HepG2 (cell line): Measurements from ENCODE around the gene SYN1. TPM values are rescaled to one million over a fixed set of nuclear protein-coding genes. Genes with fewer than 3 reads are reported as not detected.
A peak's percentile ranks its signal among the peaks of the same experiment; 100 is the strongest.

Experiments
- AGO1 ChIP-seq: fragments of 200-400 bp; formaldehyde crosslinking; IDR thresholded peaks from 2 replicates; pipeline ENCODE4 v1.6.1; 2017; ENCODE audit warnings: mild to moderate bottlenecking, low read depth, low read length, moderate library complexity; ENCODE audit not compliant: poor library complexity, severe bottlenecking
- AKAP8 ChIP-seq: sonication (generic); formaldehyde crosslinking; IDR thresholded peaks from 2 replicates; pipeline ENCODE4 v1.5.1; 2020; ENCODE audit warnings: mild to moderate bottlenecking, missing genetic modification reagents
- ASH2L ChIP-seq: fragments of 300-600, 200-600 bp; sonication (generic); IDR thresholded peaks from 2 replicates; pipeline ENCODE4 v1.7.0; 2017; ENCODE audit warnings: low read depth, mild to moderate bottlenecking, moderate library complexity, mixed read lengths, low read length; ENCODE audit not compliant: insufficient read length
- DPF2 ChIP-seq: sonication (generic); formaldehyde crosslinking; IDR thresholded peaks from 2 replicates; pipeline ENCODE4 v1.4.0; 2020; ENCODE audit warnings: mild to moderate bottlenecking, low read depth, missing genetic modification reagents, borderline replicate concordance
- GATA4 ChIP-seq: sonication (generic); IDR thresholded peaks from 2 replicates; pipeline ENCODE4 v1.6.1; 2016; ENCODE audit warnings: antibody characterized with exemption, low read depth, borderline replicate concordance
- MXI1 ChIP-seq: IDR thresholded peaks from 3 replicates; pipeline ENCODE4 v1.6.1; 2012; ENCODE audit warnings: low read depth, low read length, inconsistent platforms, borderline replicate concordance
- RBFOX2 ChIP-seq: fragments of 200-400 bp; formaldehyde crosslinking; IDR thresholded peaks from 2 replicates; pipeline ENCODE4 v1.6.1; 2017; ENCODE audit warnings: low read depth, mild to moderate bottlenecking, low read length
- SP1 ChIP-seq, 2 experiments: fragments of 450-650 bp in 1 of 2; sonication (generic) in 1 of 2; formaldehyde crosslinking in 1 of 2; IDR thresholded peaks; 2 replicates each; pipeline versions ENCODE4 v1.4.0 to v1.6.1; 2016 to 2020; ENCODE audit warnings: missing genetic modification reagents in 1 of 2
- TAF1 ChIP-seq: sonication (generic); formaldehyde crosslinking; IDR thresholded peaks from 2 replicates; pipeline ENCODE4 v1.4.0; 2020; ENCODE audit warnings: missing genetic modification reagents
- TOE1 ChIP-seq: sonication (generic); formaldehyde crosslinking; IDR thresholded peaks from 2 replicates; pipeline ENCODE4 v1.4.0; 2020; ENCODE audit warnings: mild to moderate bottlenecking, missing genetic modification reagents
- ZNF17 ChIP-seq: sonication (generic); formaldehyde crosslinking; IDR thresholded peaks from 2 replicates; pipeline ENCODE4 v1.5.0; 2020; ENCODE audit warnings: mild to moderate bottlenecking, missing genetic modification reagents
- ZNF230 ChIP-seq: sonication (generic); formaldehyde crosslinking; IDR thresholded peaks from 2 replicates; pipeline ENCODE4 v1.4.0; 2020; ENCODE audit warnings: mild to moderate bottlenecking, missing genetic modification reagents
- ZNF3 ChIP-seq: IDR thresholded peaks from 2 replicates; pipeline ENCODE4 v1.7.0; 2017; ENCODE audit warnings: inconsistent platforms
- ZNF720 ChIP-seq: sonication (generic); formaldehyde crosslinking; IDR thresholded peaks from 2 replicates; pipeline ENCODE4 v1.4.0; 2020; ENCODE audit warnings: missing genetic modification reagents
- ZSCAN22 ChIP-seq: sonication (generic); formaldehyde crosslinking; IDR thresholded peaks from 2 replicates; pipeline ENCODE4 v1.4.0; 2020; ENCODE audit warnings: mild to moderate bottlenecking, missing genetic modification reagents
- polyA plus RNA-seq, 8 experiments: library from polyadenylated mRNA; depleted of rRNA in 3 of 8; stranded (reverse) in 7 of 8; unstranded in 1 of 8; fragments of >200 nt; fragmentation: Illumina TruSeq in 4 of 8; extraction: Trizol in 4 of 8; gene quantifications; 2 replicates each; pipeline versions ENCODE4 v1.2.1 to v1.2.3, GENCODE V29; 2011 to 2016; ENCODE audit warnings: low read depth in 4 of 8, missing spikeins in 1 of 8, mixed read lengths in 1 of 8; ENCODE audit not compliant: insufficient read depth in 1 of 8
- total RNA-seq, 5 experiments: library from RNA; depleted of rRNA; stranded (reverse); fragments of >200 nt; fragmentation: Illumina TruSeq; extraction: Trizol; gene quantifications; 2 replicates each; pipeline ENCODE4 v1.2.3, GENCODE V29; 2016; ENCODE audit warnings: low read depth in 1 of 5
- TF ChIP-seq, protein P1 (sequence below): sonication (generic); formaldehyde crosslinking; IDR thresholded peaks from 2 replicates; pipeline ENCODE4 v1.4.0; 2020; ENCODE audit warnings: missing genetic modification reagents
- TF ChIP-seq, protein P2 (sequence below): sonication (generic); formaldehyde crosslinking; IDR thresholded peaks from 2 replicates; pipeline ENCODE4 v1.4.0; 2020; ENCODE audit warnings: missing genetic modification reagents
- TF ChIP-seq, protein P3 (sequence below): IDR thresholded peaks from 2 replicates; pipeline ENCODE4 v1.6.1; 2018; ENCODE audit warnings: missing genetic modification reagents
- TF ChIP-seq, protein P4 (sequence below): sonication (generic); formaldehyde crosslinking; IDR thresholded peaks from 2 replicates; pipeline ENCODE4 v1.5.0; 2020; ENCODE audit warnings: mild to moderate bottlenecking, missing genetic modification reagents

SYN1 gene
- total and polyA plus RNA-seq, 2 of the 13 experiments (the other 11 are each of a cell fraction or from before 2014, with no cell fraction given), result not detected

DNA sequence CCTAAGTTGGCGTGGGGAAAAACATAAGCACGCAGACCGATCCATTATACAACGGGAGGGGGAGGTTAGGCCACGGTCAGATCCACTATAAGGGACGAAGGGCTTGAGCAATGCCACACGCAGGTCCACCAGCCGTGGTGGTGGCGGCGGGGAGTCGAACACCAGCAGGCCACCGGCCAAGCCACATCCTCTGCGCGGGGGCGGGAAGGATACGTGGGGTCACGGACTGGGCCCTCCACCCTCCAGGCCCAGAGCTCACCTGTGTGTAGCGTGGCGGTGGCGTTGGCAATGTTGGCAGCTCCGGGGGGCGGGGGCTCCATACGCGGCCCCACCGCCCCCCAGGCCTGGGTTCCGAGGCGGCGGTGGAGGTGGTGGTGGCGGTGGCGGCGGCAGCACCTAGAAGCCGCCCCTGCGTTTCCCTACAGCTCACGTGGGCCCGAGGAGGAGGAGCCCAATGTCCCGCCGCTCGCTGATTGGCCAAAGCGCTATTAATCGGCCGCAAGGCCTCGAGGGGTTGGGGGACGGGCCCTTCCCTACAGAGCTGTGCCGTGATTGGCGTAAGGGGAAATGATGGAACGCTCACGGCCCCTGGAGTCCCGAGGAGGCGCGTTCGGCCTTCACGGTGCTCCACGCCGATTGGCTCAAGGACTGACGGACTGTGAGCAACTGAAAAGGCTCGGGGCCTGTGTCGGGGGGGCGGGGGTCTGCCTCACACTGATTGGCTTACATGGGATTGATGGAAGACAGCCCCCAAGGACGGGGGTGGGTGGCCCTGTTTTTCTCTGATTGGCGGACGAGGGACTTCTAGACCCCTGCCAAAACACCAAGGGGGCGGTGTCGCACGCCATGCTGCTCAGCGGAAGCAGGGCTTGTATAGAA lies 30.7 kb upstream of the SYN1 start, which contains the start of gene ELK1 (continued):
- TF ChIP-seq TAF1 (CRISPR knock-in tag) (no peak), GATA4 (no peak), ASH2L (no peak), SP1 (IDR thresholded peaks at IDR 0.05) (no peak), SP1 (CRISPR knock-in tag; IDR thresholded peaks at IDR 0.05) (no peak), DPF2 (CRISPR knock-in tag) (no peak), ZNF230 (CRISPR knock-in tag) (no peak), ZNF17 (no peak), AGO1 (peak; percentile 85), TOE1 (CRISPR knock-in tag) (no peak), AKAP8 (CRISPR knock-in tag) (no peak), ZNF720 (no peak), RBFOX2 (peak; percentile 83), ZNF3 (CRISPR knock-in tag) (no peak), ZSCAN22 (CRISPR knock-in tag) (no peak), MXI1 (no peak)
- TF ChIP-seq, protein P1, sequence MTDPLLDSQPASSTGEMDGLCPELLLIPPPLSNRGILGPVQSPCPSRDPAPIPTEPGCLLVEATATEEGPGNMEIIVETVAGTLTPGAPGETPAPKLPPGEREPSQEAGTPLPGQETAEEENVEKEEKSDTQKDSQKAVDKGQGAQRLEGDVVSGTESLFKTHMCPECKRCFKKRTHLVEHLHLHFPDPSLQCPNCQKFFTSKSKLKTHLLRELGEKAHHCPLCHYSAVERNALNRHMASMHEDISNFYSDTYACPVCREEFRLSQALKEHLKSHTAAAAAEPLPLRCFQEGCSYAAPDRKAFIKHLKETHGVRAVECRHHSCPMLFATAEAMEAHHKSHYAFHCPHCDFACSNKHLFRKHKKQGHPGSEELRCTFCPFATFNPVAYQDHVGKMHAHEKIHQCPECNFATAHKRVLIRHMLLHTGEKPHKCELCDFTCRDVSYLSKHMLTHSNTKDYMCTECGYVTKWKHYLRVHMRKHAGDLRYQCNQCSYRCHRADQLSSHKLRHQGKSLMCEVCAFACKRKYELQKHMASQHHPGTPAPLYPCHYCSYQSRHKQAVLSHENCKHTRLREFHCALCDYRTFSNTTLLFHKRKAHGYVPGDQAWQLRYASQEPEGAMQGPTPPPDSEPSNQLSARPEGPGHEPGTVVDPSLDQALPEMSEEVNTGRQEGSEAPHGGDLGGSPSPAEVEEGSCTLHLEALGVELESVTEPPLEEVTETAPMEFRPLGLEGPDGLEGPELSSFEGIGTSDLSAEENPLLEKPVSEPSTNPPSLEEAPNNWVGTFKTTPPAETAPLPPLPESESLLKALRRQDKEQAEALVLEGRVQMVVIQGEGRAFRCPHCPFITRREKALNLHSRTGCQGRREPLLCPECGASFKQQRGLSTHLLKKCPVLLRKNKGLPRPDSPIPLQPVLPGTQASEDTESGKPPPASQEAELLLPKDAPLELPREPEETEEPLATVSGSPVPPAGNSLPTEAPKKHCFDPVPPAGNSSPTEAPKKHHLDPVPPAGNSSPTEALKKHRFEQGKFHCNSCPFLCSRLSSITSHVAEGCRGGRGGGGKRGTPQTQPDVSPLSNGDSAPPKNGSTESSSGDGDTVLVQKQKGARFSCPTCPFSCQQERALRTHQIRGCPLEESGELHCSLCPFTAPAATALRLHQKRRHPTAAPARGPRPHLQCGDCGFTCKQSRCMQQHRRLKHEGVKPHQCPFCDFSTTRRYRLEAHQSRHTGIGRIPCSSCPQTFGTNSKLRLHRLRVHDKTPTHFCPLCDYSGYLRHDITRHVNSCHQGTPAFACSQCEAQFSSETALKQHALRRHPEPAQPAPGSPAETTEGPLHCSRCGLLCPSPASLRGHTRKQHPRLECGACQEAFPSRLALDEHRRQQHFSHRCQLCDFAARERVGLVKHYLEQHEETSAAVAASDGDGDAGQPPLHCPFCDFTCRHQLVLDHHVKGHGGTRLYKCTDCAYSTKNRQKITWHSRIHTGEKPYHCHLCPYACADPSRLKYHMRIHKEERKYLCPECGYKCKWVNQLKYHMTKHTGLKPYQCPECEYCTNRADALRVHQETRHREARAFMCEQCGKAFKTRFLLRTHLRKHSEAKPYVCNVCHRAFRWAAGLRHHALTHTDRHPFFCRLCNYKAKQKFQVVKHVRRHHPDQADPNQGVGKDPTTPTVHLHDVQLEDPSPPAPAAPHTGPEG, result no peak
- TF ChIP-seq, protein P2, sequence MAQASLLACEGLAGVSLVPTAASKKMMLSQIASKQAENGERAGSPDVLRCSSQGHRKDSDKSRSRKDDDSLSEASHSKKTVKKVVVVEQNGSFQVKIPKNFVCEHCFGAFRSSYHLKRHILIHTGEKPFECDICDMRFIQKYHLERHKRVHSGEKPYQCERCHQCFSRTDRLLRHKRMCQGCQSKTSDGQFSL (CRISPR knock-in tag), result no peak
- TF ChIP-seq, protein P3, sequence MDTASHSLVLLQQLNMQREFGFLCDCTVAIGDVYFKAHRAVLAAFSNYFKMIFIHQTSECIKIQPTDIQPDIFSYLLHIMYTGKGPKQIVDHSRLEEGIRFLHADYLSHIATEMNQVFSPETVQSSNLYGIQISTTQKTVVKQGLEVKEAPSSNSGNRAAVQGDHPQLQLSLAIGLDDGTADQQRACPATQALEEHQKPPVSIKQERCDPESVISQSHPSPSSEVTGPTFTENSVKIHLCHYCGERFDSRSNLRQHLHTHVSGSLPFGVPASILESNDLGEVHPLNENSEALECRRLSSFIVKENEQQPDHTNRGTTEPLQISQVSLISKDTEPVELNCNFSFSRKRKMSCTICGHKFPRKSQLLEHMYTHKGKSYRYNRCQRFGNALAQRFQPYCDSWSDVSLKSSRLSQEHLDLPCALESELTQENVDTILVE, result no peak
- TF ChIP-seq, protein P4, sequence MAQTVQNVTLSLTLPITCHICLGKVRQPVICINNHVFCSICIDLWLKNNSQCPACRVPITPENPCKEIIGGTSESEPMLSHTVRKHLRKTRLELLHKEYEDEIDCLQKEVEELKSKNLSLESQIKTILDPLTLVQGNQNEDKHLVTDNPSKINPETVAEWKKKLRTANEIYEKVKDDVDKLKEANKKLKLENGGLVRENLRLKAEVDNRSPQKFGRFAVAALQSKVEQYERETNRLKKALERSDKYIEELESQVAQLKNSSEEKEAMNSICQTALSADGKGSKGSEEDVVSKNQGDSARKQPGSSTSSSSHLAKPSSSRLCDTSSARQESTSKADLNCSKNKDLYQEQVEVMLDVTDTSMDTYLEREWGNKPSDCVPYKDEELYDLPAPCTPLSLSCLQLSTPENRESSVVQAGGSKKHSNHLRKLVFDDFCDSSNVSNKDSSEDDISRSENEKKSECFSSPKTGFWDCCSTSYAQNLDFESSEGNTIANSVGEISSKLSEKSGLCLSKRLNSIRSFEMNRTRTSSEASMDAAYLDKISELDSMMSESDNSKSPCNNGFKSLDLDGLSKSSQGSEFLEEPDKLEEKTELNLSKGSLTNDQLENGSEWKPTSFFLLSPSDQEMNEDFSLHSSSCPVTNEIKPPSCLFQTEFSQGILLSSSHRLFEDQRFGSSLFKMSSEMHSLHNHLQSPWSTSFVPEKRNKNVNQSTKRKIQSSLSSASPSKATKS (CRISPR knock-in tag), result no peak
